Measurements from ENCODE around the gene B9D2.
"Not testable (repeated sequence)": the region's sequence is repeated elsewhere in the genome, so short reads cannot be mapped to it uniquely, and the experiment has no call there.

Gene B9D2

GRCh38 chr19:41363753-41364523 is at the start of gene B9D2:
TSS of gene B9D2 (minus strand) at chr19:41364149. CDS start at chr19:41363519, 630 bp downstream.
- in situ Hi-C loops (cut with MboI; ENCODE audit: low sequenced_read_pairs) = no loop called here

GRCh38 chr19:41412953-41413352 is 49.0 kb upstream of the B9D2 start:
- in situ Hi-C loops (cut with MboI; ENCODE audit: low sequenced_read_pairs) = no loop called here

GRCh38 chr19:41411968-41412265 is 48.0 kb upstream of the B9D2 start:
- in situ Hi-C loops (cut with MboI; ENCODE audit: low sequenced_read_pairs) = no loop called here

GRCh38 chr19:41411100-41411967 is 47.4 kb upstream of the B9D2 start:
- in situ Hi-C loops (cut with MboI; ENCODE audit: low sequenced_read_pairs) = no loop called here

- in situ Hi-C loops (cut with MboI; ENCODE audit: low sequenced_read_pairs) = no loop called here
Observed at GRCh38 chr19:41410336-41411054, 46.5 kb upstream of the B9D2 start.

- in situ Hi-C loops (cut with MboI; ENCODE audit: low sequenced_read_pairs) = no loop called here
Observed at GRCh38 chr19:41409288-41409687, 45.3 kb upstream of the B9D2 start.

GRCh38 chr19:41408846-41409245 is 44.9 kb upstream of the B9D2 start:
- in situ Hi-C loops (cut with MboI; ENCODE audit: low sequenced_read_pairs) = not testable (repeated sequence)

GRCh38 chr19:41408256-41408655 is 44.3 kb upstream of the B9D2 start:
- in situ Hi-C loops (cut with MboI; ENCODE audit: low sequenced_read_pairs) = no loop called here

- in situ Hi-C loops (cut with MboI; ENCODE audit: low sequenced_read_pairs) = no loop called here
Observed at GRCh38 chr19:41407271-41407670, 43.3 kb upstream of the B9D2 start.

GRCh38 chr19:41405776-41406175 is 41.8 kb upstream of the B9D2 start:
- in situ Hi-C loops (cut with MboI; ENCODE audit: low sequenced_read_pairs) = no loop called here

- in situ Hi-C loops (cut with MboI; ENCODE audit: low sequenced_read_pairs) = no loop called here
Observed at GRCh38 chr19:41403181-41403970, 39.4 kb upstream of the B9D2 start.

GRCh38 chr19:41402010-41402409 is 38.1 kb upstream of the B9D2 start:
- in situ Hi-C loops (cut with MboI; ENCODE audit: low sequenced_read_pairs) = no loop called here

- in situ Hi-C loops (cut with MboI; ENCODE audit: low sequenced_read_pairs) = no loop called here
Observed at GRCh38 chr19:41401483-41401882, 37.5 kb upstream of the B9D2 start.

GRCh38 chr19:41399525-41399924 is 35.6 kb upstream of the B9D2 start:
- in situ Hi-C loops (cut with MboI; ENCODE audit: low sequenced_read_pairs) = no loop called here

- in situ Hi-C loops (cut with MboI; ENCODE audit: low sequenced_read_pairs) = no loop called here
Observed at GRCh38 chr19:41399091-41399490, 35.1 kb upstream of the B9D2 start.

- in situ Hi-C loops (cut with MboI; ENCODE audit: low sequenced_read_pairs) = no loop called here
Observed at GRCh38 chr19:41398598-41398997, 34.6 kb upstream of the B9D2 start.

- in situ Hi-C loops (cut with MboI; ENCODE audit: low sequenced_read_pairs) = no loop called here
Observed at GRCh38 chr19:41398050-41398418, 34.1 kb upstream of the B9D2 start.

- in situ Hi-C loops (cut with MboI; ENCODE audit: low sequenced_read_pairs) = no loop called here
Observed at GRCh38 chr19:41397086-41398049, 33.4 kb upstream of the B9D2 start, which contains the start of the genes BCKDHA and EXOSC5. TSS of gene BCKDHA (plus strand) at chr19:41397818. CDS start at chr19:41397828, 10 bp downstream. TSS of gene EXOSC5 (minus strand) at chr19:41397359. CDS start at chr19:41397328, 31 bp downstream.

- in situ Hi-C loops (cut with MboI; ENCODE audit: low sequenced_read_pairs) = no loop called here
Observed at GRCh38 chr19:41395355-41395754, 31.4 kb upstream of the B9D2 start.

Data from HL-60/S4 treated with retinoic acid at 250 ng/mL for 4 days and 3 days (cell line).